HG03457 (cell line): ENCODE measurements around the gene SNX9.
"Not testable (repeated sequence)": the region's sequence is repeated elsewhere in the genome, so short reads cannot be mapped to it uniquely, and the experiment has no call there.

Experiments
- ATAC-seq: cut with Tn5 transposase; IDR thresholded peaks from one replicate; pipeline ENCODE4 v1.9.1; 2021; ENCODE audit warnings: moderate number of reproducible peaks; ENCODE audit not compliant: unreplicated experiment

Gene SNX9

GRCh38 chr6:157880534-157880933 is 57.5 kb downstream of the SNX9 start:
- no peak for ATAC-seq

GRCh38 chr6:157881342-157881741 is 58.3 kb downstream of the SNX9 start:
- ATAC-seq = no peak

GRCh38 chr6:157884756-157885155 is 61.7 kb downstream of the SNX9 start:
- no peak for ATAC-seq

DNA sequence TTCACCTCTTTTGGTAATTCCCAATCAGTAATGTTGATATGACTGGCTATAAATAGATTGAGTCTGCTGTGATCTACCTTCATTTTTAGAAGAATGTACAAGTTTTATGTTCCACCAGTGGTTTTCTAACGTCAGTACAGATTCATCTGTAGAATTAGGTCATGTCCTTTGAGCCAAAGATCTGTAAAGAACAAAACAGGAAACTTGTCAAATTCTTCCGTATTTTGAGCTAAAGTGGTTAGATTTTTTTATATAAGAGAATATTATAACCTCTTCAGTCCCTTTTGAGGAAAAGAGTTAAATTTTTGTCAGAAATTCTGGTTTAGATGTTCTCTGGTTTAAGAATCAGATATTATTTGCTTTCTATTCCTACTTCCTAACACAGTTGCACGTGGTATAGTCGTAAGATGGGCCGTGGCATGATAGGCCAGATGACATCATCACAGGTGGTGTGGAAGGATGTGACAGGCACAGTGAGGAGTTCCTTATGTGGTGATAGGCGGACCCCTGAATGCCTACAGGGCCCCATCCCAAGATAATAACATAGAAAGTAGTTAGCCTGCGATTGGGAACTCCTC is 62.3 kb downstream of the SNX9 start:
- ATAC-seq = no peak

DNA sequence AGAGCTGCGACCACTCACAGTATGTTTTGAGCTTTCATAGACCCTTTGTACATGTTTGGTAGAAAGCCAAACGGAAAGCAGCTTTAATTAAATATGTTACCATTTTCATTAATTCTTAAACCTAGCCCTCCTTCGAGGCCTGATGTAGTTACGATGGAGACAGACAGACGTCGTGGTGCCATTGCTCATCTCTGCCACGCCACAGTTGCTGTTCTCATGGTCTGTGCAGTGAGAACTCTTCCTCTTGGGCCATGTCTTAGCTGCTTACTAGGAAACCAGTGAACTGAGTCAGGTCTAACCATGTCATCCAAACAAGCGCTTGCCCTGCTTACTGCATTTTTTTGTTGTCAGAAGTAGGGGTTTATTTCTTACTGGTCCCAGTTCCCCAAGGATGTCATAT is 62.8 kb downstream of the SNX9 start:
- no peak for ATAC-seq

GRCh38 chr6:157887892-157888291 is 64.8 kb downstream of the SNX9 start:
- ATAC-seq = no peak

DNA sequence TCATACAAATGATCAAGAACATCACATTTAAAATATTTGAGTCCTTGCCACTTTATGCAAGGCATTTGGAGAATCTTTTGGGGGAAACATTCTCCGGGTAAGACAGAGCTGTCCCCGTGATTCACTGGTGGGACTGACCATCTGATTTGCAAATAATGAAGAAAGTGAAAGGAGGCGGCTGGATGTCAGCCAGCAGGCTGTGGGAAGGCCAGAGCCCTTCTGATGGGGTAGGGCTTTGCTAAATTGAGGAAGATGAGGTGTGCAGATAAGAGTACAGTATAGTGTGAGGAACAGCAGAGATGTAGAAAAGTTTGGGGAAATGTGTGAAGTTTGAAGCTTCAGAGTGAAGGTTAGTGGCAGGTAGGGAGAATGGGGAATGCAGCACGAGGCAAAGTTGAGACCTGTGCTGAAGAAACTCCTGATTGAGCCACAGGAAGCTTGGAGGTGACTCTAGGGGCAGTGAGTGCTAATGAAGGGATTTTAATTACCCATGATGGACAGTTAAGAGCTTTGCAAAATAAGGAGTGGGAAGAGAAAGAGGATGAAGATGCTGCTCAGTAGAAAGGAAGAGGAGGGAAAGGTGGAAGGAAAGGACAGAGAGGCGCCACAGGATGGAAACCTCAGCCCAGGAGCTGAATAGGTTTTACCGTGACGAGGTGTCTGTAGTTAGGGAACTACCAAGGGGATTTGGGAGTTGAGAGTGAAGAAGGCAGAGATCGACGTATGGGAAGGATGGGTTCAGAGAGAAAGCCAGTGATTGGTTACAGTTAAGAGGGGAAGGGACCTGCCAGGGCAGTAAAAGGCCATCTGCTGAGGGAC is 68.7 kb downstream of the SNX9 start:
- no peak for ATAC-seq

- ATAC-seq = no peak
These were observed 69.4 kb downstream of the SNX9 start for GRCh38 chr6:157892363-157892877.

DNA sequence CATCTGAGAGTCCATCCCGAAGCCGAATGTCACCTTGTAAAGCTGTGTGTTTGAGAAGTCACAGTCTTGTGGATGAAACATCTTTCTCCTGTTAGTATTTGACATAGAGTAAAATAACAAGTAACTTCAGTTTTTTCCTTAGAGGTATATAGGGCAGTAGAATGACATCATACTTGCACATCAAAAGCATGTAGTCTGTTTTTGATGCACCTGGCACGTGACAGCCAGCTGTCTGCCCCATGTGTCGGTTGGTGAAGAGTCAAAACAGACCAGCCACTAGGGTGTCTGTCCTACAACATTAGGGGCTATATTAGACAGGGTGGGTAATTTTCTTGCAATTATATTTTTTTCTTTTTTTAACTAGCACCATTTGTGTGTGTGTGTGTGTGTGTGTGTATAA is 70.2 kb downstream of the SNX9 start:
- ATAC-seq = no peak

DNA sequence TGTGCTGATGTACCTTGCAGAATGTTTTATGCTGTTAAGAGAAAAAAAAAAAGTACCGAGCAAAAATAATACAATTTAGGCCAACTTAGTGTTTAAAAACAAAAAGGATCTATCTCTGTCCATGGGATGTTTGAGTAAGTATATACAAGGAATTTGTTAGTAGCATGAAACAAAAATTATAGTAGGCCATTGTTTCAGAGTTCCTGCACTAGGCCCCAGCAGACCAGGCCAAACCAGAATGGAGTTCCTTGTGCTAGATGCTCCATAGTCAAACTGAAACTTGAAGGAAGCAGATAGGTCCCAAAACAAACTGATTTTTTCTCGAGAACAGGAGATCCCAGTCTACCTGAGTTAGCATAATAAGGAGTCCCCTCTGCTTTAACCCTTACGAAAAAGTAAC is 72.5 kb downstream of the SNX9 start:
- ATAC-seq = no peak

GRCh38 chr6:157896932-157897331 is 73.9 kb downstream of the SNX9 start:
- ATAC-seq = no peak

DNA sequence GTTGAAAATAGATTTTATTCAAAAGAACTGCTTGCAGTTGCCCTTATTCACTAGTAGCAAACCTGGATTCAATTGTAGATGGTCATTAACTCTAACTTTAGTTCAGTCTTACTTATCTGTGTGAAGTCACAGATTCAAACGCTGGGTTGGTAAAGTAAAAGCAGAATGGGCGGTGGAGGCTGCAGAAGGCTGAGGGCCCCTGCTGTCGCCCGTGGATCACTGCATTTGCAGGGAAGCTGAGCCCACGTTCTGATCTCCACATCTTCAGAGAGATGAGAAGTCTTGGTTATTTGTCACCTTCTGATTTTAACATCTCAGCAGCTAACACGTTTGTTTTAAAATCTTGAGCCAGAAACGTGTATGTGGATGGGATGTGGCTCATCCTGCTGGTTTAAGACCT is 75.1 kb downstream of the SNX9 start:
- no peak for ATAC-seq

GRCh38 chr6:157898640-157899039 is 75.6 kb downstream of the SNX9 start:
- no peak for ATAC-seq

- not testable (repeated sequence) for ATAC-seq
These were observed 77.2 kb downstream of the SNX9 start for GRCh38 chr6:157900262-157900661.

DNA sequence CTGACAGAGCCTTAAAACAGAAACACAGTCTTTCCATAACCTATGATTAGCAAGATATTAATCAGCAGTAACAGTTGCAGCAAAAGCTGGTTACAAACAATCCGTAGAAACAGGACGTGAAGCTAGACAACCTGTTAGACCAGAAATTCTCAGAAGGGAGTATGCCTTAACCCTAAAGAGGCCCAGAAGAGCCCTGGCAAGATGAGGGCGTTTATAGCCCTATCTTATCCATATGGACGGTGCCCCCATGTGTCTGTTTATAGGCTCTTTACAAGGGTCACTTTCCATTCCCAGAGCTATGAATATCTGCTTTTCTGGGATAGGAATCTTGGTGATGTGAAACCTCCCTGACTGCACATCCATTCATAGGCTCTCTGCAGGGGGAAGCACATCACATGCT is 77.7 kb downstream of the SNX9 start:
- ATAC-seq = not testable (repeated sequence)

GRCh38 chr6:157904999-157905398 is 82.0 kb downstream of the SNX9 start:
- no peak for ATAC-seq

DNA sequence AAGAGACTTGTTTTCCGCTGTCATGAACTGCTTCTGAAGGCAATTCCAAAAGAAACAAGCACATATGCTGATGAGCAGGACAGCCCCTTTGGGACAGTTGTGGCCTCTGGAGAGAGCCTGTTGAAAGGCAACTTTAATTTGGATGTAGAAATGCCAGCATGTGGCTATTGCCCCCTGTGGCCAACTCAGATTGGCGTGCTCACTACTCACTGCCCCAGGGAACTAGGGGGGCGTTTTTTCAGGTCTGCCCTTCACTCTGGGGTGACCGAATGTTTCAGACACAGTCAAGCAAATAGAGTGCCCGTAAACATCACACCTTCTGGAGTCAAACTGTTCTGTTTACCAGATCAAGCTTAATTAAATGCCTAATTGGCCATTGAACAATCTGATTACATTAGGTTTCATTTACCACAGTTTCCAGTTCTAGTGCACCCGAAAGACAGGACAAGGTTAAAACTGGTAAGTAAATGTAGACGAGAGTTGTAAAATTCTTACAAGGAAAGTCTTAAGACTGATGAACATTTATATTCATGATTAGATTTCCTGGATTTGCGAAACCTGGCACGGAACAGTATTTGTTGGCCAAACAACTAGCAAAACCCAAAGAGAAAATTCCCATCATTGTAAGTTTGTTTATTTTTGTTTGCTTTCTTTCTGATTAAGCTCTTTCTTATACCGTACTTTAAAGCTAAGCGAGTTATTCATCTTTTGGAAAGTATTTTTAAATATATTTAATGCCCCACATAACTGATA is 82.7 kb downstream of the SNX9 start:
- ATAC-seq = no peak

GRCh38 chr6:157906537-157907061 is 83.6 kb downstream of the SNX9 start:
- no peak for ATAC-seq

DNA sequence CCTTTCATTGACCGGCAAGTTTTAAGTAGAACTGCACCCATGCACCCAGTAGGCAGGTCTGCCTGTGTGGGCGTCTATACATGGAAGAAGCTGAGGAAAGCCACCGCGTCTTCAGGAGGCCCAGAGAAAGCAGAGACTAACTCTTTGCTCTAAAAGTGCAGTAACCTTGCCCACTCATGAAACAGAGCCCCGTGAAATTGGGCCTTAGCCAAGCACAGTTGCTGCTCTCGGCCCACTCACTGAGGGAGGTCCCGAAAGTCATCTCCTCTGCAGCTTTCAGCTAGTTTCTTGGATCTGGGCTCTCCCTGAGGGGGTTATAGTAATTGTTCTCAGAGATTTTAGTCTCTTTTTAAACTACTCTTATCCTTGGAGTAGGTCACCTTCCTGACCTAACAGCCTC is 84.6 kb downstream of the SNX9 start:
- ATAC-seq = no peak

GRCh38 chr6:157908369-157909281 is 85.6 kb downstream of the SNX9 start:
- ATAC-seq = peak; percentile 66
